Ascending aorta (tissue), 2 donors: ENCODE data around the gene ETV7. TPM values are rescaled to one million over a fixed set of nuclear protein-coding genes. Genes with fewer than 3 reads are reported as not detected.

Experiments used
- DNase-seq, 2 donors: peaks; one replicate each; pipeline ENCODE4 v3.0.0-alpha.2; 2019; ENCODE audit warnings: low spot score in 2 of 2
- H3K27ac ChIP-seq, 2 donors: fragments of 200-600 bp; sonication (generic); one replicate each; pipeline ENCODE4 v1.5.1; 2016 to 2017; ENCODE audit warnings: mild to moderate bottlenecking in 1 of 2
- H3K27me3 ChIP-seq: fragments of 200-600 bp; sonication (generic); one replicate; pipeline ENCODE4 v1.5.1; 2017
- H3K36me3 ChIP-seq, 2 donors: fragments of 200-600 bp; sonication (generic); one replicate each; pipeline ENCODE4 v1.5.1; 2016
- H3K4me1 ChIP-seq, 2 donors: fragments of 200-600 bp; sonication (generic); one replicate each; pipeline ENCODE4 v1.5.1; 2016 to 2017; ENCODE audit warnings: mild to moderate bottlenecking in 1 of 2
- H3K4me3 ChIP-seq, 2 donors: fragments of 200-600 bp; sonication (generic); one replicate each; pipeline ENCODE4 v1.5.1; 2016 to 2017; ENCODE audit warnings: mild to moderate bottlenecking in 1 of 2
- H3K9me3 ChIP-seq, 2 donors: fragments of 200-600 bp; sonication (generic); one replicate each; pipeline ENCODE4 v1.5.1; 2016
- CTCF ChIP-seq, 3 experiments: fragments of 200-600 bp in 2 of 3; fragments of 450-650 bp in 1 of 3; sonication (generic) in 2 of 3; IDR thresholded peaks; one replicate each; pipeline ENCODE4 v1.5.1; 2016 to 2019; ENCODE audit warnings: antibody characterized with exemption in 3 of 3, mild to moderate bottlenecking in 1 of 3, moderate library complexity in 1 of 3
- intact Hi-C: fragments of 100-400 bp; cut with DNase I; formaldehyde crosslinking; loops from one replicate; pipeline ENCODE4 v1.15.1; 2023
- total RNA-seq: library from RNA; depleted of rRNA; stranded (reverse); fragments of >200 nt; gene quantifications from one replicate; pipeline ENCODE4 v1.1.0, GENCODE V29; 2016

ETV7 gene
- not detected for total RNA-seq

- no peak for DNase-seq
- Histone ChIP-seq H3K4me3 (peak within 1 kb of the TSS; percentile 66 to 78), H3K27me3 (no peaks in the 10 kb centered on the region), H3K36me3 (no peaks in the 10 kb centered on the region), H3K4me1 (peaks cover under 1 to 27% of the 10 kb centered on the region in 2 donors), H3K27ac (peak within 1 kb of the TSS; percentile 61 to 75), H3K9me3 (no peaks in the 10 kb centered on the region)
- intact Hi-C loops = loop anchor here (2.0 to 5.0 kb wide), 2 partner anchors 35 to 55 kb away; partner anchors contain the start of genes KCTD20 and PXT1
- TF ChIP-seq CTCF (IDR thresholded peaks at IDR 0.05) = no peak
These were observed at the start of gene ETV7 for GRCh38 chr6:36387440-36388303. ETV7 (minus strand) TSS chr6:36387669; CDS start chr6:36387541, 128 bp downstream.

- Histone ChIP-seq H3K4me1 (peaks cover 0 to 2% of the 10 kb centered on the region in 2 donors), H3K4me3 (no peak overlapping the region), H3K9me3 (no peaks in the 10 kb centered on the region), H3K36me3 (no peaks in the 10 kb centered on the region), H3K27ac (no peak overlapping the region), H3K27me3 (no peaks in the 10 kb centered on the region)
- intact Hi-C loops = no loop called here
- DNase-seq = no peak
- no peak for TF ChIP-seq CTCF (IDR thresholded peaks at IDR 0.05)
These were observed 49.0 kb upstream of the ETV7 start for GRCh38 chr6:36436466-36436865.

DNA sequence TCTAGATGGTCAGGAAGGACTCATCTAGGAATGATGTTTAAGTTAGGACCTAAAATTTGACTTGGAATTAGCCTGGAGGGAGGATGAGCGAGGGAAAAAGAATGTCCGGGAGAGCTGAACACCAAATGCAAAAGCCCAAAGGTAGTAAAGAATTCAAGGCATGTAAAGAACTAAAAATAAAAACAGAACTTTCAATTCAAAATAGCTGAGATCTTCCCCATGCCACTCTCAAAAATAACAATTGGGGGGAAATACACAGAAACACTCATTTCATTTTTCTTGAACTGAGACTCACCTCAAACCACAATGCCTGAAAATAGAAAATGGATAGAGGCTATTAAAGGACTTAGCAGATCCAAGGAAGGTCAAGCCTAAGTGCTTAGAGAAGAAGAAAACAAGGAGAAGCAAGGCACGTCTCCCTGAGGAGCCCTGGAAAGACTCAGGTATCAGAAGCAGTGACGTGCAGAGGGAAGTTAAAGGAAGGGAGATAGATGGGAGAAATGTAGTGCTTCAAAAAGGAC, 44.7 kb upstream of the ETV7 start:
- no peak for DNase-seq
- TF ChIP-seq CTCF (IDR thresholded peaks at IDR 0.05) = no peak
- peak overlapping the region in 1 of 2 donors; percentile 29 for H3K27ac ChIP-seq
- no peaks in the 10 kb centered on the region for H3K9me3 ChIP-seq
- intact Hi-C loops = no loop called here
- no peaks in the 10 kb centered on the region for H3K36me3 ChIP-seq
- H3K4me3 ChIP-seq = no peak overlapping the region
- H3K27me3 ChIP-seq = no peaks in the 10 kb centered on the region
- H3K4me1 ChIP-seq = no peaks in the 10 kb centered on the region

- Histone ChIP-seq H3K9me3 (no peaks in the 10 kb centered on the region), H3K4me1 (no peaks in the 10 kb centered on the region), H3K27ac (no peak overlapping the region), H3K36me3 (no peaks in the 10 kb centered on the region), H3K27me3 (no peaks in the 10 kb centered on the region), H3K4me3 (no peak overlapping the region)
- no peak for TF ChIP-seq CTCF (IDR thresholded peaks at IDR 0.05)
- intact Hi-C loops = no loop called here
- DNase-seq = no peak
These were observed 43.7 kb upstream of the ETV7 start for GRCh38 chr6:36431197-36431596.

- no peaks in the 10 kb centered on the region for H3K4me1 ChIP-seq
- no peak for TF ChIP-seq CTCF (IDR thresholded peaks at IDR 0.05)
- no peak overlapping the region for H3K27ac ChIP-seq
- intact Hi-C loops = no loop called here
- H3K36me3 ChIP-seq = no peaks in the 10 kb centered on the region
- DNase-seq = no peak
- H3K27me3 ChIP-seq = no peaks in the 10 kb centered on the region
- H3K4me3 ChIP-seq = no peak overlapping the region
- no peaks in the 10 kb centered on the region for H3K9me3 ChIP-seq
These were observed 42.9 kb upstream of the ETV7 start for GRCh38 chr6:36430351-36430750.
